H1 (cell line): ENCODE results near the gene HGD. TPM values are rescaled to one million over a fixed set of nuclear protein-coding genes. Genes with fewer than 3 reads are reported as not detected.

Experiments
- CTCF ChIA-PET: fragments of 300-600 bp; sonication (Branson Sonifier 250); formaldehyde crosslinking; loops from one replicate; lab custom pipeline; 2021; ENCODE audit not compliant: partially characterized antibody; lab: Charles Lee
- POLR2A ChIA-PET: fragments of 300-600 bp; sonication (Branson Sonifier 250); formaldehyde crosslinking; loops from one replicate; lab custom pipeline; 2021; ENCODE audit warnings: inconsistent platforms; ENCODE audit not compliant: partially characterized antibody; lab: Charles Lee
- DNase-seq, 2 experiments: peaks; one replicate each; pipeline versions ENCODE4 v3.0.0 to v3.0.0-alpha.2; 2010 to 2022; ENCODE audit warnings: low spot score in 2 of 2, low read depth in 1 of 2, mixed read lengths in 1 of 2
- FAIRE-seq: peaks from 2 replicates; lab custom pipeline; 2011; peaks lifted over from hg19 to GRCh38; lab: Jason Lieb, UNC
- H2AFZ ChIP-seq: 2 replicates; pipeline ENCODE4 v1.8.1; 2012; ENCODE audit warnings: low read length, inconsistent platforms
- H2AK5ac ChIP-seq: 2 replicates; pipeline ENCODE4 v1.6.1; 2013; ENCODE audit warnings: low read depth, low read length
- H2BK120ac ChIP-seq: replicated peaks from 2 replicates; pipeline ENCODE3; 2013; ENCODE audit warnings: low read depth, low read length, inconsistent platforms
- H2BK12ac ChIP-seq: 2 replicates; pipeline ENCODE4 v1.6.1; 2013; ENCODE audit warnings: low read depth, low read length
- H2BK15ac ChIP-seq: 2 replicates; pipeline ENCODE4 v1.6.1; 2013; ENCODE audit warnings: low read length
- H2BK20ac ChIP-seq: 2 replicates; pipeline ENCODE4 v1.6.1; 2013; ENCODE audit warnings: low read length
- H2BK5ac ChIP-seq: 2 replicates; pipeline ENCODE4 v1.6.1; 2013; ENCODE audit warnings: low read depth, low read length
- H3K14ac ChIP-seq: 2 replicates; pipeline ENCODE4 v1.6.1; 2013; ENCODE audit warnings: inconsistent platforms; ENCODE audit not compliant: insufficient read length
- H3K18ac ChIP-seq: 2 replicates; pipeline ENCODE4 v1.6.1; 2013; ENCODE audit warnings: low read length; ENCODE audit errors: extremely low read depth
- H3K23ac ChIP-seq: 2 replicates; pipeline ENCODE4 v1.6.1; 2013; ENCODE audit warnings: inconsistent platforms; ENCODE audit not compliant: insufficient read length
- H3K23me2 ChIP-seq: 2 replicates; pipeline ENCODE4 v1.6.1; 2013; ENCODE audit warnings: low read depth, low read length
- H3K27ac ChIP-seq: 2 replicates; pipeline ENCODE4 v1.6.1; 2011; ENCODE audit warnings: low read depth, low read length, inconsistent platforms
- H3K27me3 ChIP-seq, 4 experiments: replicated peaks in 1 of 4; 1 replicate in 1 of 4; 2 replicates in 3 of 4; pipeline versions ENCODE4 v1.6.1 to v1.8.1; 2011 to 2013; ENCODE audit warnings: low read length in 3 of 4, mild to moderate bottlenecking in 3 of 4, inconsistent platforms in 2 of 4, mixed read lengths in 2 of 4, moderate library complexity in 1 of 4; ENCODE audit not compliant: control insufficient read depth in 3 of 4, insufficient read depth in 3 of 4; ENCODE audit errors: extremely low read depth in 1 of 4
- H3K36me3 ChIP-seq, 4 experiments: 2 replicates each; pipeline versions ENCODE4 v1.6.1 to v1.8.1; 2011 to 2013; ENCODE audit warnings: mild to moderate bottlenecking in 4 of 4, low read length in 3 of 4, moderate library complexity in 2 of 4, control low read depth in 1 of 4, inconsistent platforms in 1 of 4; ENCODE audit not compliant: insufficient read depth in 4 of 4, control insufficient read depth in 2 of 4
- H3K4ac ChIP-seq: replicated peaks from 2 replicates; pipeline ENCODE3; 2013; ENCODE audit warnings: low read length, low read depth, mixed read lengths, inconsistent platforms; ENCODE audit not compliant: insufficient read length
- H3K4me1 ChIP-seq, 4 experiments: replicated peaks in 1 of 4; 1 replicate in 1 of 4; 2 replicates in 3 of 4; pipeline versions ENCODE4 v1.6.1 to v1.8.1; 2011 to 2013; ENCODE audit warnings: low read length in 3 of 4, inconsistent platforms in 2 of 4, mixed read lengths in 1 of 4; ENCODE audit not compliant: insufficient read depth in 4 of 4, control insufficient read depth in 3 of 4
- H3K4me2 ChIP-seq, 2 experiments: 2 replicates each; pipeline versions ENCODE4 v1.6.1 to v1.8.1; 2011 to 2013; ENCODE audit warnings: low read depth in 2 of 2, low read length in 2 of 2, control low read depth in 1 of 2, inconsistent platforms in 1 of 2, mild to moderate bottlenecking in 1 of 2; ENCODE audit not compliant: insufficient read depth in 1 of 2
- H3K4me3 ChIP-seq, 4 experiments: fragments of 200-600, 300-600 bp in 1 of 4; sonication (generic), shearing (Covaris generic), sonication (Bioruptor Twin) in 1 of 4; 2 replicates each; pipeline versions ENCODE4 v1.5.1 to v1.8.1; 2011 to 2016; ENCODE audit warnings: low read length in 4 of 4, low read depth in 3 of 4, control low read depth in 2 of 4, inconsistent platforms in 2 of 4, mild to moderate bottlenecking in 2 of 4, mixed read lengths in 1 of 4, moderate library complexity in 1 of 4; ENCODE audit not compliant: insufficient read depth in 2 of 4; ENCODE audit errors: extremely low read depth in 1 of 4
- H3K56ac ChIP-seq: replicated peaks from 2 replicates; pipeline ENCODE3; 2013; ENCODE audit warnings: low read depth, mild to moderate bottlenecking, mixed read lengths, low read length, inconsistent platforms; ENCODE audit not compliant: insufficient read length
- H3K79me1 ChIP-seq: 2 replicates; pipeline ENCODE4 v1.6.1; 2013; ENCODE audit warnings: low read depth, low read length, control low read depth
- H3K79me2 ChIP-seq, 2 experiments: 2 replicates each; pipeline versions ENCODE4 v1.6.1 to v1.8.1; 2012 to 2013; ENCODE audit warnings: low read length in 2 of 2, mild to moderate bottlenecking in 2 of 2, inconsistent platforms in 1 of 2; ENCODE audit not compliant: insufficient read depth in 2 of 2, control insufficient read depth in 1 of 2
- H3K9ac ChIP-seq, 4 experiments: replicated peaks in 1 of 4; 1 replicate in 1 of 4; 2 replicates in 3 of 4; pipeline versions ENCODE4 v1.6.1 to v1.8.1; 2011 to 2013; ENCODE audit warnings: low read depth in 3 of 4, low read length in 3 of 4, control low read depth in 2 of 4, mild to moderate bottlenecking in 2 of 4, moderate library complexity in 2 of 4, inconsistent platforms in 1 of 4; ENCODE audit errors: extremely low read depth in 1 of 4
- H3K9me3 ChIP-seq, 2 experiments: 2 replicates each; pipeline versions ENCODE4 v1.6.1 to v1.8.1; 2012 to 2013; ENCODE audit warnings: mild to moderate bottlenecking in 2 of 2, moderate library complexity in 2 of 2, control low read depth in 1 of 2, inconsistent platforms in 1 of 2, low read depth in 1 of 2, low read length in 1 of 2, mixed read lengths in 1 of 2; ENCODE audit not compliant: insufficient read depth in 2 of 2
- H4K20me1 ChIP-seq, 2 experiments: replicated peaks in 1 of 2; 2 replicates each; pipeline versions ENCODE3 to v1.8.1; 2011 to 2013; ENCODE audit warnings: inconsistent platforms in 2 of 2, low read length in 2 of 2, mild to moderate bottlenecking in 1 of 2; ENCODE audit not compliant: insufficient read depth in 2 of 2, control insufficient read depth in 1 of 2
- H4K5ac ChIP-seq: 2 replicates; pipeline ENCODE4 v1.6.1; 2013; ENCODE audit warnings: low read length, low read depth, mixed read lengths, inconsistent platforms; ENCODE audit not compliant: insufficient read length
- H4K8ac ChIP-seq: 2 replicates; pipeline ENCODE4 v1.8.0; 2013; ENCODE audit warnings: mild to moderate bottlenecking, moderate library complexity, low read length, inconsistent platforms; ENCODE audit not compliant: insufficient read depth; ENCODE audit errors: extremely low read depth
- H4K91ac ChIP-seq: replicated peaks from 2 replicates; pipeline ENCODE3; 2013; ENCODE audit warnings: low read length, mixed read lengths, inconsistent platforms; ENCODE audit not compliant: insufficient read length
- ATF3 ChIP-seq: IDR thresholded peaks from 2 replicates; pipeline ENCODE4 v1.6.1; 2011; ENCODE audit warnings: low read depth, mild to moderate bottlenecking, low read length; ENCODE audit not compliant: insufficient read depth
- BACH1 ChIP-seq: IDR thresholded peaks from 2 replicates; pipeline ENCODE4 v1.6.1; 2012; ENCODE audit warnings: low read length, improper control_type of control experiment
- BRCA1 ChIP-seq: IDR thresholded peaks from 2 replicates; pipeline ENCODE4 v1.6.1; 2012; ENCODE audit warnings: low read depth, low read length, improper control_type of control experiment
- CHD2 ChIP-seq: IDR thresholded peaks from 2 replicates; pipeline ENCODE4 v1.6.1; 2012; ENCODE audit warnings: low read length, improper control_type of control experiment
- EP300 ChIP-seq, 2 experiments: IDR thresholded peaks; 1 replicate in 1 of 2; 2 replicates in 1 of 2; pipeline ENCODE4 v1.6.1; 2011 to 2012; ENCODE audit warnings: low read depth in 2 of 2, low read length in 2 of 2, mild to moderate bottlenecking in 2 of 2, borderline replicate concordance in 1 of 2, inconsistent platforms in 1 of 2, moderate library complexity in 1 of 2
- EZH2 ChIP-seq: fragments of 200-600 bp; sonication (generic); IDR thresholded peaks from 2 replicates; pipeline ENCODE4 v1.7.1; 2012; ENCODE audit warnings: low read depth, mild to moderate bottlenecking, moderate library complexity, low read length, inconsistent platforms; ENCODE audit not compliant: severe bottlenecking
- GABPA ChIP-seq: IDR thresholded peaks from 2 replicates; pipeline ENCODE4 v1.6.1; 2011; ENCODE audit warnings: mild to moderate bottlenecking, low read length, moderate library complexity, borderline replicate concordance; ENCODE audit not compliant: insufficient read depth
- GTF2F1 ChIP-seq: IDR thresholded peaks from 2 replicates; pipeline ENCODE4 v1.6.1; 2012; ENCODE audit warnings: low read depth, low read length, improper control_type of control experiment, borderline replicate concordance
- KDM1A ChIP-seq: fragments of 200-600, 300-600 bp; sonication (generic); IDR thresholded peaks from 2 replicates; pipeline ENCODE4 v1.7.1; 2016; ENCODE audit warnings: mild to moderate bottlenecking, low read length, borderline replicate concordance
- KDM5A ChIP-seq: fragments of 200-600 bp; IDR thresholded peaks from 2 replicates; pipeline ENCODE4 v1.7.1; 2012; ENCODE audit warnings: mild to moderate bottlenecking, low read length, inconsistent platforms, mixed read lengths
- RNF2 ChIP-seq: fragments of 200-900, 300-1000 bp; sonication (generic); IDR thresholded peaks from 2 replicates; pipeline ENCODE4 v1.7.1; 2016; ENCODE audit warnings: borderline replicate concordance, low read depth, mild to moderate bottlenecking, antibody characterized with exemption, low read length; ENCODE audit not compliant: poor library complexity, severe bottlenecking; ENCODE audit errors: missing control alignments
- SIN3A ChIP-seq, 2 experiments: IDR thresholded peaks in 1 of 2; conservative IDR thresholded peaks in 1 of 2; 2 replicates each; pipeline ENCODE4 v1.6.1; 2011 to 2012; ENCODE audit warnings: low read length in 2 of 2, improper control_type of control experiment in 1 of 2, low read depth in 1 of 2, mild to moderate bottlenecking in 1 of 2
- SP1 ChIP-seq: IDR thresholded peaks from 2 replicates; pipeline ENCODE4 v1.6.1; 2011; ENCODE audit warnings: low read depth, low read length
- SRF ChIP-seq: IDR thresholded peaks from 2 replicates; pipeline ENCODE4 v1.6.1; 2011; ENCODE audit warnings: mild to moderate bottlenecking, low read depth, low read length, moderate library complexity
- SUZ12 ChIP-seq: fragments of 200-600 bp; sonication (generic); IDR thresholded peaks from 2 replicates; pipeline ENCODE4 v1.6.1; 2012; ENCODE audit warnings: mild to moderate bottlenecking, inconsistent platforms, low read length, moderate library complexity, mixed read lengths
- polyA plus RNA-seq, 7 experiments: library from polyadenylated mRNA; depleted of rRNA in 3 of 7; stranded (reverse) in 5 of 7; unstranded in 2 of 7; fragments of >200 nt in 5 of 7; fragments of 200-250 nt in 2 of 7; gene quantifications; 1 replicate in 5 of 7; 2 replicates in 1 of 7; 4 replicates in 1 of 7; pipeline versions ENCODE4 v1.2.1 to v1.2.3, GENCODE V29; 2011 to 2013; ENCODE audit warnings: missing spikeins in 2 of 7, mixed read lengths in 2 of 7
- total RNA-seq: library from RNA; stranded (reverse); fragmentation: NEBNext Ultra II Directional; extraction: Animal tissue kit (Norgen Biotek cat#: 25700); gene quantifications from 2 replicates; pipeline ENCODE4 v1.2.1, GENCODE V29; 2021

Gene HGD
- total and polyA plus RNA-seq, 2 of the 8 experiments (the other 6 are each of a cell fraction or from before 2014, with no cell fraction given), result 0.11 TPM; not detected in 1

- Histone ChIP-seq H2AK5ac (no peak overlapping the region), H3K14ac (no peak overlapping the region), H2BK12ac (no peak overlapping the region), H3K4me2 (no peak overlapping the region), H2AFZ (no peak overlapping the region), H2BK5ac (no peak overlapping the region), H4K91ac (no peak overlapping the region), H3K23ac (no peak overlapping the region), H3K4me1 (no peaks in the 10 kb centered on the region), H3K4ac (no peak overlapping the region), H4K20me1 (no peaks in the 10 kb centered on the region), H3K18ac (no peak overlapping the region), H3K27ac (no peak overlapping the region), H2BK15ac (no peak overlapping the region), H3K9ac (no peak overlapping the region), H2BK120ac (no peak overlapping the region), H3K23me2 (no peaks in the 10 kb centered on the region), H3K4me3 (no peak overlapping the region), H3K36me3 (no peaks in the 10 kb centered on the region; a peak in 1 of 8 replicates), H3K27me3 (no peaks in the 10 kb centered on the region), H3K56ac (no peak overlapping the region), H2BK20ac (no peak overlapping the region), H3K79me1 (no peaks in the 10 kb centered on the region), H4K8ac (no peak overlapping the region), H4K5ac (no peak overlapping the region), H3K79me2 (no peaks in the 10 kb centered on the region), H3K9me3 (no peaks in the 10 kb centered on the region)
- FAIRE-seq (no peak), DNase-seq (no peak)
- CTCF ChIA-PET, result no interaction called here
- POLR2A ChIA-PET, result no interaction called here
- TF ChIP-seq EZH2, result no peak
- no peak for TF ChIP-seq RNF2
- TF ChIP-seq KDM5A, result no peak
- no peak for TF ChIP-seq SIN3A (conservative IDR thresholded peaks at IDR 0.05 in 1 of 2, IDR thresholded peaks at IDR 0.05 in 1 of 2; ENCODE audit: low read depth in 1 of 2, low read length in 2 of 2)
- TF ChIP-seq SUZ12, result no peak
- TF ChIP-seq ATF3, result no peak
- TF ChIP-seq KDM1A, result no peak
- TF ChIP-seq GABPA, result no peak
- TF ChIP-seq BRCA1, result no peak
- no peak for TF ChIP-seq SRF
- TF ChIP-seq GTF2F1, result no peak
- TF ChIP-seq BACH1, result no peak
- TF ChIP-seq EP300 (IDR thresholded peaks at IDR 0.05; ENCODE audit: borderline replicate concordance in 1 of 2, low read depth in 2 of 2, low read length in 2 of 2), result no peak
- no peak for TF ChIP-seq SP1
- TF ChIP-seq CHD2, result no peak
These were observed 31.2 kb upstream of the HGD start for GRCh38 chr3:120713262-120713661.
